NCI-H2081 (cell line): Measurements from ENCODE around the gene GIMAP4.
"Not testable (repeated sequence)": the region's sequence is repeated elsewhere in the genome, so short reads cannot be mapped to it uniquely, and the experiment has no call there.

ENCODE experiments used
- DNase-seq, 2 experiments: peaks; one replicate each; lab custom pipeline; 2025; lab: John Stamatoyannopoulos, UW

Gene GIMAP4

GRCh38 chr7:150567169-150567568 lies at the start of gene GIMAP4:
Gene GIMAP4 (plus strand): TSS chr7:150567390. CDS start chr7:150569902, 2,512 bp downstream.
- no peak for DNase-seq

- DNase-seq, result no peak
Measured at GRCh38 chr7:150519310-150519709, 47.9 kb upstream of the GIMAP4 start.

- no peak for DNase-seq
Measured at GRCh38 chr7:150520145-150520544, 47.0 kb upstream of the GIMAP4 start.

DNA sequence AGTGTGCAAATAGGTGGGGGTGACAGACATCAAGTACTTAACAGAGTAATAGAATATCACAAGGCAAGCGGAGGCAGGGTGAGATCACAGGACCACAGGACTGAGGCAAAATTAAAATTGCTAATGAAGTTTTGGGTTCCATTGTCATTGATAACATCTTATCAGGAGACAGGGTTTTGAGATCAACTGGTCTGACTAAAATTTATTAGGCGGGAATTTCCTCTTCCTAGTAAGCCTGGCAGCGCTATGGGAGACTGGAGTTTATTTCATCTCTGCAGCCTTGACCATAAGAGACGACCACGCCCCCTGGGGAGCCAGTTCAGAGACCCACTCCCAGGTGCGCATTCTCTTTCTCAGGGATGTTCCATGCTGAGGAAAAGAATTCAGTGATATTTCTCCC lies 44.3 kb upstream of the GIMAP4 start:
- not testable (repeated sequence) for DNase-seq

DNA sequence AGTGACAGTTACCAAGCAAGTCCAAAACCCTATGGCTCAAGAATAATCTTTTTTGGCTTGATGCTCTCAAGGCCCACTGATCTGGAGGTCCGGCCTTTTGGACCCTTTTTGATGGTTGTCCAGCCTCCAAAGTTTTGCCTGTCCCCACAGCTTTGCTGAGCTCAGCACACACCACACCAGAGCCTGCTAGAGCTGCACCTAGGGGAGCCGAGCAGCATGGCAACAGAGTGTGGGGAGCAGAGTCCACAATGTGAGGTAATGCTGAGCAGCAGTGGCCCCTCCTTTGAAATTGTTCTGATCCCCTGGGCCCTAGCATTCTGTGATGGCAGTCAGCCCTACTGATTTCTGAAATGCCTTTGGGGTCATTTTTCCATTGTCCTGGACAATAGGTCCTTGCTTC lies 43.2 kb upstream of the GIMAP4 start:
- DNase-seq, result no peak

GRCh38 chr7:150531704-150532103 lies 35.5 kb upstream of the GIMAP4 start:
- no peak for DNase-seq

GRCh38 chr7:150538259-150538658 lies 28.9 kb upstream of the GIMAP4 start:
- no peak for DNase-seq

GRCh38 chr7:150553163-150553562 lies 14.0 kb upstream of the GIMAP4 start:
- DNase-seq, result no peak

DNA sequence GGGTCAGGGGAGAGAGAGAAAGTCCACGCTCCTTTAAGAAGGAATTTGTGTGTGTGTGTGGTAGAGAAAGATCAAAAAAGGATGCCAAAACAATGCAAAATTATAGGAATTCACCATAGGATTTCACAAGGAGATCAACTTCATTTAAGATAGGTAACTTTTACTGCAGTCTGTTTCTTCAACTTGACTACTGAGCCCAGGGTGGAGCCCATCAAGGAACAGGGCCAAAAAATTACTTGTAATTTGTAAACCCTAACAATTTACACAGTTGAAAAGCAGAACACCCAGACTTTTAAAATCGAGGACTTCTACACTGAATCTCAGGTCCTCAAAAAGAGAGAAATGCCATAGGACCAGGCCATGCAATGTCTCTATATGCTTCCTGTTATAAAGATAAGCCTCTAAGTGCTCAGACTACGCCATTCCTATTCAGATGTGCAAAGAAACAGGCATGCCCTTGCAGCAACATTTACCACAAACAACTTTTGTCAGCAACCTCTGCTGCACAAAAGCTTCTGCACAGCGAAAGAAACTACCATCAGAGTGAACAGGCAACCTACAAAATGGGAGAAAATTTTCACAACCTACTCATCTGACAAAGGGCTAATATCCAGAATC lies 10.6 kb upstream of the GIMAP4 start:
- DNase-seq, result no peak

DNA sequence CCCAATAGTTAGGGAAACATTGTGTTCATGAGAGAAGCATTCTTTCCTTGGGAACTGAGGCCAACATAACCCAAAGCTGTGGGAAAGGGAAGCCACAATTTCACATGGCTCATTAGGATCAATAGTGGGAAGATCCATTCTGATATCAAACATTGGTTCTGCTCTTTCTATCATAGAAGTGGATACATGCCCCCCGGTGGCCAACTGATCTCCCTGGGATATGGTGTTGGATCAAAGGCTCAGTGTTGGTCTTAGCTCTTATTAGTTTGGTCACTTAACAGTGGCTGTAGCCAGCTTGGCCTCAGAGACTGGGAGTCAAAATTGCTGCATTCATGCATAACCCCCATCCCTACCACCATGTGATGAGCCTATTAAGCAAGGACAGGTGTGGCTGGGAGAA lies 6.7 kb upstream of the GIMAP4 start:
- DNase-seq, result no peak

- DNase-seq, result no peak
Measured at GRCh38 chr7:150562919-150563318, 4.3 kb upstream of the GIMAP4 start.

GRCh38 chr7:150564006-150564405 lies 3.2 kb upstream of the GIMAP4 start:
- no peak for DNase-seq

DNA sequence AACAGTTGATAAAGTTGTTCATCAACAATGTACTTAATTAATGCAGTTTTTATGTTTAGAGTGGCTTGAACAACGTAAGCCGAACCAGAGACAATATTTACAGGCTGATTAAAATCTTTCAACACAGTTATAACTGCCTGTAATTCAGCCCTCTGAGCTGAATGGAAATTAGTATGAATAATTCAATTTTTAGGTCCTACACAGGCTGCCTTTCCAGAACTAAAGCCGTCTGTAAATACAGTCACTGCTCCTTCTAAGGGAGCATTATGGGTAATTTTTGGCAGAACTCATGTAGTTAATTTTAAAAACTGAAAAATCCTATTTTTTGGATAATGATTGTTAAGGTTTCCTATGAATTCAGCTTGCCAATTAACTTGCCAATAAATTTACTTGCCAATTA lies 2.6 kb upstream of the GIMAP4 start:
- no peak for DNase-seq

GRCh38 chr7:150565239-150565638 lies 2.0 kb upstream of the GIMAP4 start:
- no peak for DNase-seq

DNA sequence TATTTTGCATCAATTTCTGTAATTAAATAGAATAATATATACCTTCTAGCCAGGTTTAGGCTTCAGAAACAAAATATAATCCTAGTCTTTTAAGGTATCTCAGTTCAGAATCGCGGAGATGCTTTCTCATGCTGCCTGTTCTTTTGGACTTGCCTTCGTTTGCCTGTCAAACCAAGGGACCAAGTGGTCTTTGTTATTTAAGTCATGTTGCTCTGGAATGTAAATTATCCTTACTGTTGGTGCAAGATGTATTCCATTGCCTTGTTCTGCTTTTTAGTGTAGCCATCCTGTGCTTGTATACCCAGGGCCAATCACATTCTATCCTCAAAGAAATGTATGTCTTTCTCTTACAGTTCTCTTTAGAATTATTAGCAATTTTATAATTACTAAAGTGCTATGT lies 1.1 kb upstream of the GIMAP4 start:
- DNase-seq, result no peak

DNA sequence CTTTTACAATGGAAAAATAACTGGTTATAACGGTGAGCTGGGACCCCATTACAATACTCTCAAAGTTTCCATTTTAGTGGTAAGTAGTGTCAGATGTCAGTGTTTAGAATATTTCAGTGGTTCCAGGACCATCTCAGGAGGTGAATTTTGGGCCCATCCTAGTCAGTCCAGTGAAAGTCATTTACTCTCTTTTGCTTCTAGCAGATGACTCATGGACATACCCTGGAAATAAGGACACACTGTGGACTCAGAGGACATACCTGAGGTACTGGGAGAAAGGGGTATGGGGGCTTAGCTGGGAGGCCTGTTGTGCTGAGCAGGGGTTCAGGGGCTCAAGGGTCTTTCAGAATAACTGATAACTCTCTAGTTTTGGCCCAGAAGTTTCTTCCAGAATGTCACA lies 618 bp upstream of the GIMAP4 start:
- no peak for DNase-seq

DNA sequence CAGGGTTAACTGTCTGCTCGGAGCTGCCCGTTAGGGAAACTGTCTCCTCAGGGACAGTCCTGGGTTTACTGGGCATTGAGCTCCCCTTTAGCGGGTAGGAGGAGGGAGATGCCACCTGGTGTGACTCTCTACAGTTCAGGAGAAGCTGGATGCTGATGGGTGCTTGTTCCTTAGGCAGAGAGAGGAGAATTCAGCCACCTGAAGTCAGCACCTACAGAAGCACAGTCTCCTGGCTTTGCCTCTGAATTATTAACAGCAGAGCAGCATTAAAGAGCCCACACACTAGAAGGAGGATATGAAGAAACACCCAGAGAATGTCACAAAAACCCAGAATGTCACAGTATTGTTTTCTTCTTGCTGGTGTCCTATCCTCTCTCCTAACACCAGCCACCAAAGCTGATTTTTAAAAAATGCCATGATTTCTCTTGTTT lies 696 bp downstream of the GIMAP4 start:
- no peak for DNase-seq

GRCh38 chr7:150568714-150569113 lies 1.5 kb downstream of the GIMAP4 start:
- DNase-seq, result no peak

DNA sequence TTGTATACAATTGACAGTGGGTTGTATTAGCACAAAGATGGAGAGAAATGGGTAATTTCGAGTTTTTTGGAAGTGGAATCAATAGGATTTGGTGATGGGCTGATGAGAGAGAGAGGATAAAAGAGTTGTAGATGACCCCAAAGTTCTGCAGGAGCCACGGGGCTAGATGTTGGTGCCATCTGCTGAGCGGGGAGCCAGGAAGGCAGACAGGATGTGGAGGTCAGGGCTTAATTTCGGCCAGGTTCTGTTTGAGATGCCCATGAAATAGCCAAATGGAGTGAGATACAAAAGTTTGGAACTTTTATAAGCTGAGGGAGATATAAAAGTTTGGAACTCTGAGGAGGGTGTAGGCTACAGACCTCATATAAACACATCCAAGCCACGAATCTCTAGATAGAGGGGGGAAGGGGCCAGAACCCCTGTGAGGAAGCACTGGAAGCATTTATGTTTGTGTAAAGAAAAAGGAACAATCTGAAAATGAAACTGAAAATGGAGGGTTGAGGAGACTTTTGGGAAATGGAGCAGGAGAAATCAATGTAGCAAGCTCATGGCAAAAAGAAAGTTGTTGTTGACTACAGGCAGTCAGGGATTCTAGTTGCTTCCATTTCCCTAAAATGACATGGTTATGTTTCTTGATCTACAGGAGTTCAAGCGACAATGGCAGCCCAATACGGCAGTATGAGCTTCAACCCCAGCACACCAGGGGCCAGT lies 2.2 kb downstream of the GIMAP4 start:
- no peak for DNase-seq

- no peak for DNase-seq
Measured at GRCh38 chr7:150570556-150571465, 3.6 kb downstream of the GIMAP4 start.

- DNase-seq, result no peak
Measured at GRCh38 chr7:150572496-150572895, 5.3 kb downstream of the GIMAP4 start.

DNA sequence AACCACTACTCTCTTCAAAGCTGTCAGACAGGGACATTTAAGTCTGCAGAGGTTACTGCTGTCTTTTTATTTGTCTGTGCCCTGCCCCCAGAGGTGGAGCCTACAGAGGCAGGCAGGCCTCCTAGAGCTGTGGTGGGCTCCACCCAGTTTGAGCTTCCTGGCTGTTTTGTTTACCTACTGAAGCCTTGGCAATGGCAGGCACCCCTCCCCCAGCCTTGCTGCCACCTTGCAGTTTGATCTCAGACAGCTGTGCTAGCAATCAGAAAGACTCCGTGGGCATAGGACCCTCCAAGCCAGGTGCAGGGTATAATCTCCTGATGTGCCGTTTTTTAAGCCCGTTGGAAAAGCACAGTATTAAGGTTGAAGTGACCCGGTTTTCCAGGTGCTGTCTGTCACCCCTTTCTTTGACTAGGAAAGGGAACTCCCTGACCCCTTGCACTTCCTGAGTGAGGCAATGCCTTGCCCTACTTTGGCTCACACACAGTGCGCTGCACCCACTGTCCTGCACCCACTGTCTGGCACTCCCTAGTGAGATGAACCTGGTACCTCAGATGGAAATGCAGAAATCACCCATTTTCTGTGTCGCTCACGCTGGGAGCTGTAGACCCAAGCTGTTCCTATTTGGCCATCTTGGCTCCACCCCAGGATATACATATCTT lies 12.9 kb downstream of the GIMAP4 start:
- not testable (repeated sequence) for DNase-seq
